EH (cell line): ENCODE measurements around the gene AKAP13.
"Not testable (repeated sequence)": the region's sequence is repeated elsewhere in the genome, so short reads cannot be mapped to it uniquely, and the experiment has no call there.

Experiments
- DNase-seq: peaks from one replicate; pipeline ENCODE4 v3.0.0-alpha.2; 2015; ENCODE audit warnings: low read depth

The AKAP13 gene

DNA sequence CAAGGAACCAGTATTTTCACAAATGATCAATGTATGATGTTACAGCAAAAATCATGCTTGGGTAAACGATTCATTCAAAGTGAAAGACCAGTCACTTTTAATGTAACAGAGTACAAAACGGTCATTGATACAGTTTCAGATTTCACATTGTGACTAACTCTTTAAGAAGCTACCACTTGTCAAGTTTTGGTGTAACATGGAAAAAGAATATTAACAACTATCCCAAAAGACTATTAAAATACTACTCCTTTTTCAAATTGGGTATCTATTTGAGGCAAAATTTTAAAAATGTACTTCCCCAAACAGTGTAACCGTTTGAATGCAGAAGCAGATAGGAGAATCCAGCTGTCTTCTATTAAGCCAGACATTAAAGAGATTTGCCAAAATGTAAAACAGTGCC lies 31.7 kb downstream of the AKAP13 start:
- DNase-seq, result peak; percentile 56

DNA sequence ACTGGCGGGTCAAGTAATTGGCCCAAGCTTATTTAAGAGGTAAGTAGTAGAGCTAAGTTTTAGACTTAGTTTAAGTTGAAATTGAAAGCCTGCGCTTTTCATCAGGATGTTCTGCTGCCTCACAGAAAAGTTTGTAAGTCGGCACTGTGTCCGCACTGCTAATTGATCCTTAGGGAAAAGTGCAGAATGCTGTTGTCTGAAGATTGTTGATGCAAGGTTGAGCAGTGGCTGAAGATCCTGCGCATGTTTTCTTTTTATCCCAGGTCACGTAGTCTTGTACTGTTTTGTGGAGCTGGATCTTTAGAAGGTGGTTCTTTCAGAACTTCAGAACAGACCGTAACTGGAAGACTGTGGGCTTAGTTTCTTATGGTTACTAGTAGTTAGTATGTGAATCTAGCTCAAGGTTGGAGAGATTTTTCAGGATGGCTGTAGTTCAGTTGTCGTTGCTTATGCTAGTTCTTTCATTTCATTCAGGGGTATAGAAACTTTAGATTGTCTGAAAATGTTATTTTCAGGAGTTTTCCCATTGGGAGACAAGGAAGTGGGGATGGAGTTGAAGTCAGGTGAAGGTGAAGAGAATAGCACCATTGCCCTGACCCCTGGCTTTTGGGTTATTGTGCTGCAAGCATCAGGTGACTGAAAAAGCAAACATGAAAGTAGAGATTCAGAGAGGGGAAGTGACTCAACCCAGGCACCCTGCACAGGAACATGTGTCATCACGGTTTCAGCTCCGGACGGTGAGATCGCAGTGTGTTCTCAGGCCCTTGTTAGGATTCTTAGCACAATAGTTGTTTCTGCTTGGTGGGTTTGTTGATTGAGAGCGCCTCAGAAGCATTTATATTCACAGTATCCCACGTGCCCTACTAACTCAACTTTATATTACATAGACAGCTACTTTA lies 32.8 kb downstream of the AKAP13 start:
- peak; percentile 86 for DNase-seq

DNA sequence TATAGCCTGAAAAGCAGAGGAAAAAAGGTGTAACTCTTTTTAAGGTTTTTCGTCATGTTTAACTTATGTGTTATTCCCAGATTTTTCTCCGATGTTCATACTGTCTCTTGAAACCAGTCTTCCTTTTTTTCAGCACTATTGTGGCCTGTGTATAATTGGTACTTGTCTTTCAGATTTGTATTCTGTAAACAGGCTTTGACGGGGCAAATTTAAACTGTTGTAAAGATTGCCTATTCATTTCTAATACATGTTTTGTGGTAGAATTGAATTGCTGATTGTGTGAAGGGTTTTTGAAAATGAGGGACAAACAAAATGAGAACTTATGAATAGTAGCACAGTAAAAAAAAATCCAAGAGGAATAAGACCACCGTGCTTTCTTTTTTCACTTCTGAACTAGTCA lies 33.6 kb downstream of the AKAP13 start:
- DNase-seq, result no peak

DNA sequence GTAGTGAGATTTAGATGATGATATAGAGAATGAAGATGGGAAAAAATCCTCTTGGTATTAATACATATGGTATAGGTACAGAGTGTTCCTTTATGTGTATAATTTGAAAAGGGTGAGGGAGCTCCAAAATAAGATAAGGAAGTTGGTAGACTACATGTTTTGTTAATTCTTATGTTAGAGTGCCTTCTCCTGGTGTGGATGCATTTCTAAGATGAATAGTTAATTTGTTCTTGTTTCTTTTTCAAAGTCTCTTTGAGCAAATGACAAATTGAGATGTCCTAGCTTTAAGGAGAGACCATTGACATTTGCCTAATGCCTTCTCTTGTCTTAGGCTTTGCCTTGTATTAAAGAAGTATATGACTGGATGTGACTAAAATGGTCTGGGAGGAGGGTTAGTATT lies 34.1 kb downstream of the AKAP13 start:
- DNase-seq, result peak; percentile 43

DNA sequence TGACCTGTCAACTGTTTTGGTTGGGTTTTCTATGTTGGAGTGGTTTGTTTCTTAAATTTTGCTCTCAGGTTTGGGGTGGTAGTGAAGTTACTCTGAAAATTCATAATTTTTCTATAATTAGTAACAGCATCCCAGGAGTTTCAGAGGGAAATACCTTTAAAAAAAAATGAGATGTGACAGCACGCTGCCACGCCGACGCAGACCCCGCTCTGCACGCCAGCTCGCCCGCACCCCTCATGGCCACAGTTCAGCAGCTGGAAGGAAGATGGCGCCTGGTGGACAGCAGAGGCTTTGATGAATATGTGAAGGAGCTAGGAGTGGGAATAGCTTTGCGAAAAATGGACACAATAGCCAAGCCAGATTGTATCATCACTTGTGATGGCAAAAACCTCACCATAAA lies 34.6 kb downstream of the AKAP13 start:
- DNase-seq, result no peak

DNA sequence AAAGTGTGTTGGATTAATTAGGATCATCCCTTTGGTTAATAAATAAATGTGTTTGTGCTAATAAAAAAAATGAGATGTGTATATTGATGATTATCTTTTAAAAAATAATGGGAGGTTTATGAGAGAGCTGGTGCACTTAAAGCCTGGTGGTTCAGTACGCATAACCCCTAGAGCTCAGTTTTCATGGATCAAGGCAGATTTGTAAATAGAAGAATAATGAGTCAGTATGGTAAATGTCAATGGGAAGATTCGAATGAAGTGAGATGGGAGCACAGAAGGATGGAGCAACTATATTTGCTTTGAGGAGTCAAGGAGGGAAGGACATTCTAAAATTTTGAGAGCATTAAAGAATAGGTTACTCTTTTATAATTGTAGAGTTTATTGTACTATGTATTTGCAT lies 35.4 kb downstream of the AKAP13 start:
- no peak for DNase-seq

DNA sequence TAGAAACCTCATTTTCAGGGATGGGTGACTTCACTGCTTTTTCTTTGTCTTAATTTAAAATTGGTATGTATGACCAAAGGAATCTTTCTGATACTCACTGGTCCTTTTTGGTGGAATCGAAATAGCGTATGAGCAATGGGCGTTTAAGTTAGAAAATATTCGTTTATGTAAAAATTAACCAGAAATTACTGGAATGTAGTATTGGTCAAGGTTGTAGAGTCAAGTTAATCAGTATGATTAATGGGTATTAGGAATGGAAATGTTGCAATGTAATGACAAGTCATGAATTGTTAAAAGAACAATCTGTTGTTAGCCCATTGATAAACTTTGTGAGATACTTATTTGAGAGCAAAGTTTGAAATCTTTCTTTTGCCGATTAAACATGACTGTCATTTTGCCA lies 36.9 kb downstream of the AKAP13 start:
- no peak for DNase-seq

DNA sequence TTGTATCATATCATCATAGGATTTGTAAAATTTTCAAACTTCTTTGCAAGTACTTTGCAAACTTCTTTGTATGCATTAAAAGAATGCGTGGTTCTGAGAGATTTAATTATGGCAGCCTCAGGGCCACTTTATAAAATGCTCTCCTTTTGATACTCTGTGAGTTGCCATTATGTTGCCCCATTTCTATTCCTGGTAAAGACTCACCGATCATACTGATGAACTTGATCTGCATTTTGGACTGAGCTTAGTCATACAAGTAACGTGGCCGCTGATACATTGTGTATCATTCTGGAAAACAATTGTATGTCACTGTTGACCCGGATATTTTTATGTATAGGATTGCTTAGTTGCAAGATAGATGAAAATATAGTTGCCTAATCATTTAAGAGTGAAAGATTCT lies 38.8 kb downstream of the AKAP13 start:
- no peak for DNase-seq

DNA sequence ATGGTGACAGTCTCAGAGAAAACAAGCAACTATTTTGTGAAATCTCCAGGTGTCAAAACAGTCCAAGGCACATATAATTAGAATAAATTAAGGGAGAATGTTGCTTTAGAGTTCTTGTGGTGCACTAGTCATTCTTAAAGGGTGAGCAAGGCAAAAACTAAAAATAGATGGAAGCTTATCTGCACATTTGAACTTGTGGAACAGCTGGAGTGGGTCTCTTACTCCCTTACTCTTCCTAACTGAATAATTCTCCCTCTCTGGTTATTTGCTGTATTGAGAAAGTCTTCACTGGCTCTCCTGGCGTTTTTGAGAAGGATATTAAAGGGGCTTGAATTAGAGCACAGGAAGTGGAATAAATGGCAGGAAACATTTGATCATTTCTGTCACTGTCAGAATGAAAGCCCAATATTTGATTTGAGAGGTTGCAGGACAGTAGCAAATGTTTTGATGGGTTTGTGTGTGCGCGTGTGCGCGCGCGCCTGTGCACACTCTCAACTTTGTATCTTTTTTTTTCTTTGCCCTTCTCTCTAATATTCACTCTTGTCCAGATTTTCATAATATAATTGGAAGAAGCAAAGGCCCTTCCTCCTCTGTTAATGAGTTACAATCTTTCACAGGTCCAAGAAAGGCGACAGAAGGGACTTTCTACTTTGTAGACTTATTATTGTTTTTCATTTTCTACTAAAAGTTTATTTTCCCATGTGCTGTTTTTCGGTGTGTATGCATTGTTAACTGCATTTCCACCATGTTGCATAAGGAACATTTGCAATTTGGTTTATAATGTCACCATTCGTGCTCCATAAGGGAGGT lies 40.9 kb downstream of the AKAP13 start:
- DNase-seq, result peak; percentile 66

DNA sequence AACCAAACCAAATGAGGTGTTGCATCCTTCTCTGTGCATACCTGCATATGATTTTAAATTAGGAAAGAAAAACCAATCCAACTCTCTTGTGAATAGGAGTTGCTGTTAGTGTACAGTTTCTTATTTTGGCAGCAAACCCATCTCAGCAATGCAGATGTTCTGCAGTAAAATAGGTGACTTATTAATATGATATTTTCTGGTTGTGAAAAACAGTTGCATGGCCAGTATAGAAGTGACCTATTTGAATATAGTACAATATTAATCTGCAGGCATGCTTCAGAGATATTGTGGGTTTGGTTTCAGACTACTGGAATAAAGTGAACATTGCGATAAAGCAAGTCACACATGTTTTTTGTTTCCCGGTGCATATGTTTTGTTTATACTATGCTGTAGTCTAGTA lies 42.2 kb downstream of the AKAP13 start:
- no peak for DNase-seq

DNA sequence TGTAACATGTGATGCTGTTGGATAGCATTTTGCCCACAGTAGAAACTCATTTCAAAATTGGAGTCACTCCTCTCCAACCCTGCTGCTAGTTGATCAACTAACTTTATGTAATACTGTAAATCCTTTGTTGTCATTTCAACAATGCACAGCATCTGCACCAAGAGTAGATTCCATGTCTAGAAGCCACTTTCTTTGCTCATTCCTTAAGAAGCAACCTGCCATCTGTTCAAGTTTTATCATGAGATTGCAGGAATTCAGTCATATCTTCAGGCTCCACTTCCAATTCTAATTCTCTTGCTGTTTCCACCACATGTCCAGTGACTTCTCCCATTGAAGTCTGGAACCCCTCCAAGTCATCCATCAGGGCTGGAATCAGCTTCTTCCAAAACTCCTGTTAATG lies 42.9 kb downstream of the AKAP13 start:
- no peak for DNase-seq

DNA sequence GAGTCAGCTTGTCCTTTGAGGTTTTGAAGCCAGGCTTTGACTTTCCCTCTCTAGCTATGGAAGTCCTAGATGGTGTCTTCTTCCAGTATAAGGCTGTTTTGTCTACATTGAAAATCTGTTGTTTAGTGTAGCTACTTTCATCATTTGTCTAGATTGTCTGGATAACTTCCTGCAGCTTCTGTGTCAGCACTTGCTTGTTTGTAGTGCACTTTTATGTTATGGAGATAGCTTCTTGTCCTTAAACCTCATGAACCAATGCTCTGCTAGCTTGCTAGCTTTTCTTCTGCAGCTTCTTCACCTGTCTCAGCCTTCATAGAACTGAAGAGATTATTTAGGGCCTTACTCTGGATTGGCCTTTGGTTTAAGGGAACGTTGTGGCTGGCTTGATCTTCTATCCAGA lies 43.8 kb downstream of the AKAP13 start:
- no peak for DNase-seq

DNA sequence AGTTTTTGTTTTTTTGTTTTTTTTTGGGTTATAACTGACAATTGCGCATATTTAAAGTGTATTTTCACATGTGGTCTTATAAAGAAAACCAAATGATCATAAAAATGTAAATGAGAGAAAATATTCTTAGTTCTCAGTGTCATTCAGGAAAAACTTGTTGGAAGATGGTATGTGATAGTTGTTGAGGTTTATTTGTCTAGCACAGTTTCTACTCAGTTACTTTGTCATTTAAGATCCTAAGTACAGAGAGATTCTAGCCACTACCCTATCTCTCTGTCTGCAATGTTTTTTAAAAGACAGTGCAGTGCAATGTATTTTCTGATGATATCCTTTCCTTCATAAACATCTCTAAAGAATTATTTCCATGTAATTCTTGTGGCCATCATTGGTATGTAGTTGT lies 46.1 kb downstream of the AKAP13 start:
- peak; percentile 19 for DNase-seq

DNA sequence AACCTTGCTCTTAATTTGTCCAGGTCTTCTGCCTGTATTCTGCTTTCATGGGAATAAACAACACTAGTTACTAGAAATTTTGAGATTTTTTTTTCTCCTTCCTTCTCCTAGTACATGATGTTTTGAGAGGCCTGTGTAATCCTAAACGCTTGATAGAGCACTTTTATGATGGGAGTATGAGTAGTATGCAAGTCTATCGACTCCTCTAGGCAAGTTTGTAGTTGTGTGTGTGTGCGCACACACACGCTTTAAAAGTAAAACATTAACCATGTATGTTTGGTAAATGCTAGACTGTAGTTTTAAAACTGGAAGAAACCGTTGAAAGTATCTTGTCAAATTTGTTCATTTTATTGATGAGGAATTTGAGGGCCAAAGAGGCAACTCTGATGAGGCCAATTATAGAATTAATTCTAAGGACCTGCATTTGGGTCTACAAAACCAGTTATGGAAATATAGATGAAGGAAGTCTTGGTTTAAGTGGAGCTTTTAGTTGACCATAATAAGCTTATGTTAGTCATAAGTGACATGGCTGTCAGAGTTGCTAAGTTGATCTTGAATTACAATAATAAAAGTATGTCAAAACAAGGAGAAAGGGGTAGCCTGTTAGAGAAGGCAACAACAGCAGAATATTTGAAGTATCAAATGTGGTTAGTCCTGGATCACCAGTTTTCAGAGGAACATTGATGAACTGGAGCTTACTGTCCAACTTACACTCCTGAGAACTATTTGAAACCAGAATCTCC lies 47.1 kb downstream of the AKAP13 start:
- no peak for DNase-seq

DNA sequence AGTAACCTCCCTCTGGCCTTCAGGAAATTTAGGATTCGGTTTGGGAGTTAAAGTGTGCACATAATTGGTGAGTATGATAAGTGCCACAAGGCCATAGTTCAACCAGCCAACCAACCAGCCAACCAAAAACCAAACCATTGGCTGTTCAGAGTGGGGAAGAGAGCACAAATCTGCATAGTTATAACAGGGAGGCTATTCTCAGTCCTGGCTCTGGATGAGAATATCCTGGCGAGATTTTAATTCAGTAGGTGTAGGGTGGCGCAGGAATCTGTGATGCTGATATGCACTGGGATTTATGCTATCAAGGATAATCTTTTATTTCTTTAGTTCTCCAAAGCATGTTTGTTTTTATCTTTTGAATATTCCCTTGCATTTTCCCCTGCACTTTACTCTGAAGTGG lies 49.1 kb downstream of the AKAP13 start:
- no peak for DNase-seq

DNA sequence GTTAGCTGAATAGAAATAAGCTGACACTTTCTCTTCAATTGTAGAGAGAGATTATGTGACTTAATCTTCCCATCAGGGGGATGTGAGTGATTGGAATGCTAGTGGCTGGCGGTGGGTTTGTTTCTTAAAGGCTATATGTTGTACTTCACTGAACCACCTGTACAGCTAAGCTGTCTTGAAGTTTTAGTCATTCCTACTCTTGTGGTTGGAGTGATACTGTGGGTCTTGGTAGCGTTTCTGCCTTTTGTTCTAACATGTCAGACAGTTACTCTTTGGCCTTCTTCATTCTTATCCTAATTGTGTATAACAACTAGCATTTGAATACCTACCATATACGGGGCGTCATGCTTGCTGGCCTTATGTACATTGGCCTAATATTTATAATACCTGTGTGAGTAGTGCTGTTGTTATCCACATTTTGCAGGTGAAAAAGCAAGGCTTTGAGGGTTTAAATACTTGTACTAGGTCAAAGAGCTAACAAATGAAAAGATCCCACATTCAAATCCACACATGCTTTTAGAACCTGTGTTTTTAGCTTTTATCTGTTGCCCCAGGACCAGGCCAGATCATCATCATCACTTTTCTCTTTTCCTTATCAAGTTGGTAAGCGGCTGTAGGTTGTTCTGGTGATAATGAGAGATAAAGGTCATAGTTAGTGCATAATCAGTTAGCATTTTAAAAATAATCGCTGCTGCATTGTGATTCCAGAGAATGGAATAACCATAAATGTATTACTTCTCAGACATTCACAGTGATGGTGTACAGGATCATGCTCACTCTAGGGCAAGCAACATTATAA lies 50.2 kb downstream of the AKAP13 start:
- no peak for DNase-seq

DNA sequence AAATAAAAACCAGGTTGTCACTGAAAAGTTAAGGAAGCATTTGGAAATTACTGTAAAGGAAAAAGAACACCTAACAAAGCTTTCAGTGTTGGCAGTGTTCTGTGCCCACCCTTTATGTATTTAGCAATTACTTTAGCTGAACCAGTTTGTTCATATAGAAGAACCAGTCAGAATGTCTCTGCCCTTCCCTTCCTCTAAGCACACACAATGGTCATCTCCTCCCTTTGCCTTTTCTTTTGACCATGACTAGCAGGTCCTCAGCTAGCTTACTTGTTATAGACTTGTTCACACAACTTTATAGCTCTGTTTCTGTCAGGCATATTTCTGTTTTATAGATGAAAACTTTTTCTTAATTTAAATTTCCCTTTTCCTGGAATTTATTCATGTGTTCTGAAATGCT lies 59.6 kb downstream of the AKAP13 start:
- no peak for DNase-seq

DNA sequence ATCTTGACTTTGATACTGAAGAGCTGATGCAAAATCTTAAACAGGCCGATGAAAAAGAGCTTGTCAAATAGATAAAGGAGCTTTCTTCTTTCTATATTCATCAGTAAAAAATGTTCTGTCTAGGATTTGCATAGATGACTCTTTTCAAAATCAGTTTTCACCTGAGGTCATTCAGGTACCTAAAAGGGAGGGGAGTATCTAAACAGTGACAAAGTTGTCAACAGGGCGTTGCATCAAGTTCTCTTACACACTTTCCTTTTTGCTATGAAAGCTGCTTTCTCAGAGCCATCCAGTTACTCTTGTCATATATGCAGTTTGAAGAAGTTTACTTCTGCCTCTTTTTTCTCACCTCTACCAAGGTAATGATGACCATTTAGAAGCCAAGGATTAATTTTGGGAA lies 60.0 kb downstream of the AKAP13 start:
- no peak for DNase-seq

DNA sequence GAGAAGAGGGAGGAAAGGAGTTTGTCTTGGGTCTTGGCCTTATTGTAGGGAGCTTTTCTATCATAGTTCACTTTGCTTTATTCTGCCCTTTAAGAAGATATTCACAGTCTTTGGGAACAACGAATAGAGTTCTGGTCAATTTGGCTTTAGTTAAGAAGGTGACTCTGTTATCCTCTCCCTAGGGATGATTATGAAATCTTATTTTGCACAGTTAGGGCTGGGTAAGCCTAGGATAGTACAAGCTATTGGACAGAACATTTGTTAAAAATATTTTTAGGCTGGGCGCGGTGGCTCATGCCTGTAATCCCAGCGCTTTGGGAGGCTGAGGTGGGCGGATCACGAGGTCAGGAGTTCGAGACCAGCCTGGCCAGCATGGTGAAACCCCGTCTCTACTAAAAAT lies 61.5 kb downstream of the AKAP13 start:
- not testable (repeated sequence) for DNase-seq

DNA sequence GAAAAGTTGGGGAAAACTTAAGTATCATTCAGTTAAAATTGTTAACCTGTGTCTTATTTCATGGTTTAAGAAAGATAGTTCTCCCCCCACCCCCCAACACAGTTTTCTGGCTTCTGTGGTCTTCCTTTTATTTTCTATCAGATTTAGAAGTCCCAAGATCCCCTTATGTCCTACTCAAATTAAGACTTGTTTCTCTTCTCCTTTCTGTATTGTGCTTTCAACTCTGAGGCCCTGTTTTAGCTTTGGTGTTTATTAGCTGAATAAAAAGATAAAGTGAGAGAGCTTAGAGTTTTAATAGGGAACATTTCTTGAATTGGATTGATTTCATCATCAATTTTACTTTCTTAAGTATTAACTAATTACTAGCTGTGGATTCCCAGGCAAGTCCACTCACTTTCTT lies 62.6 kb downstream of the AKAP13 start:
- no peak for DNase-seq

DNA sequence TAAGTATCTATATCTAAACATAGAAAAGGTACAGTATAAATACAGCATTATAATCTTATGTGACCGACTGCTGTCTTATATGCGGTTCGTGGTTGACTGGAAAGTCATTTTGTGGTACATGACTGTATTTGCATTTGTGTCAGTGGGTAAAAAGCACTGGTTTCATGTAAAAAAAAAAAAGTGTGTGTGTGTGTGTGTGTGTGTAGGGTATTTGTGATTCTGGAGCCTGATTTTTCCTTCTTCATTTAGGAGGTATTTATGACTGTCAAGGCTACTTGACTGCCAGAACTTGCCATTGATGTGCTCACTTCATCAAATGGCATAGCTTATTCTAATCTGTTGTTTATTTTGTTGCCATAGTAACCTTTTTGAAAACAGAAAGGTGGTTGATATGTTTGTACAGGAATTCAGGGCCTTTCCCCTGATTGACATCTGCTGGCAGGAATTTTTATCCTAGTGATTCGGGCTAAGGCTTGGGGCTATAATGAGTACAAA lies 63.2 kb downstream of the AKAP13 start:
- peak; percentile 45 for DNase-seq
